GM10266 (cell line): Measurements from ENCODE around the gene EXOC6B.

ENCODE experiments used
- DNase-seq: peaks from one replicate; pipeline ENCODE4 v3.0.0; 2012; ENCODE audit errors: extremely low spot score
- TF ChIP-seq, protein P1 (sequence below): IDR thresholded peaks from 2 replicates; pipeline ENCODE4 v1.5.1; 2012; ENCODE audit warnings: mild to moderate bottlenecking, low read depth; ENCODE audit not compliant: control insufficient read depth, insufficient read depth; ENCODE audit errors: missing control alignments

Gene EXOC6B

GRCh38 chr2:72793798-72794440 is 31.9 kb downstream of the EXOC6B start:
- DNase-seq = no peak

DNA sequence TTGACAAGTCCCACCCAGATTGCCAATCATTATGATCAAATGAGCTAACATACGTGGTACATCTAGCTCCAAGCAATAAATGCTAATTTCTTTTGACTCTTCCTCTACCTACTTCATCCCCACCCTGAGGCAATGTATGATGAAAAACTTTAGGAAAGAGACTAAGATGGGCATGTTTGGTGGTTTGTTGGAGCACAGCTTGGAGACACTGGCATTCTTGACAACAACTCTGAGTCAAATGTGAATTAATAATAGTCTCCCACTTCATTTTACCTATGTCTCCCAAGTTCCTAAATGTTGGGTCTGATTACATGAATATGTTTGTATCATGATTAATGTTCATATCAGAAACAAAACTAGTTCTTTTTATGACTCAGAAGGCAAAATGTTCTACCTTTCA is 36.6 kb downstream of the EXOC6B start:
- TF ChIP-seq, protein P1, sequence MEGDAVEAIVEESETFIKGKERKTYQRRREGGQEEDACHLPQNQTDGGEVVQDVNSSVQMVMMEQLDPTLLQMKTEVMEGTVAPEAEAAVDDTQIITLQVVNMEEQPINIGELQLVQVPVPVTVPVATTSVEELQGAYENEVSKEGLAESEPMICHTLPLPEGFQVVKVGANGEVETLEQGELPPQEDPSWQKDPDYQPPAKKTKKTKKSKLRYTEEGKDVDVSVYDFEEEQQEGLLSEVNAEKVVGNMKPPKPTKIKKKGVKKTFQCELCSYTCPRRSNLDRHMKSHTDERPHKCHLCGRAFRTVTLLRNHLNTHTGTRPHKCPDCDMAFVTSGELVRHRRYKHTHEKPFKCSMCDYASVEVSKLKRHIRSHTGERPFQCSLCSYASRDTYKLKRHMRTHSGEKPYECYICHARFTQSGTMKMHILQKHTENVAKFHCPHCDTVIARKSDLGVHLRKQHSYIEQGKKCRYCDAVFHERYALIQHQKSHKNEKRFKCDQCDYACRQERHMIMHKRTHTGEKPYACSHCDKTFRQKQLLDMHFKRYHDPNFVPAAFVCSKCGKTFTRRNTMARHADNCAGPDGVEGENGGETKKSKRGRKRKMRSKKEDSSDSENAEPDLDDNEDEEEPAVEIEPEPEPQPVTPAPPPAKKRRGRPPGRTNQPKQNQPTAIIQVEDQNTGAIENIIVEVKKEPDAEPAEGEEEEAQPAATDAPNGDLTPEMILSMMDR = no peak
- DNase-seq = no peak

More at GRCh38 chr2:72793798-72794440, 31.9 kb downstream of the EXOC6B start:
- TF ChIP-seq, protein P1 = no peak

GRCh38 chr2:72788756-72789155 is 37.1 kb downstream of the EXOC6B start:
- DNase-seq = no peak
- TF ChIP-seq, protein P1 = no peak

GRCh38 chr2:72785517-72785916 is 40.3 kb downstream of the EXOC6B start:
- TF ChIP-seq, protein P1 = no peak
- DNase-seq = no peak

GRCh38 chr2:72782520-72782919 is 43.3 kb downstream of the EXOC6B start:
- DNase-seq = no peak
- TF ChIP-seq, protein P1 = no peak

DNA sequence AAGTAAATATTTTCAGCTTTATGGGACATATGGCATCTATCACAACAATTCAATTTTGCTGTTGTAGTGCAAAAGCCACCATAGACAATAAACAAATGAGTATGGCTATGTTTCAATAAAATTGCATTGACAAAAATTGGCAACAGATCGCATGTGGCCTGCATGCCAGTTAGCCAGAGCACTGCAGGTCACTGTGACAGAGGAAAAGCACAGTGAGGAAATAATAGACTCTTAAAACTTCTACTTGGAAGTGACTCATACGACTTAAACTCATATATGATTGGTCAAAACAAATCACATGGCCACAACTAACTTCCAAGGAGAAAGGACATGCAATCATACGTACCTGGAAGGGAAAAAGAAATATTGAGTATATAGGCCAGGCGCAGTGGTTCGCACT is 44.4 kb downstream of the EXOC6B start:
- no peak for DNase-seq
- TF ChIP-seq, protein P1 = no peak

DNA sequence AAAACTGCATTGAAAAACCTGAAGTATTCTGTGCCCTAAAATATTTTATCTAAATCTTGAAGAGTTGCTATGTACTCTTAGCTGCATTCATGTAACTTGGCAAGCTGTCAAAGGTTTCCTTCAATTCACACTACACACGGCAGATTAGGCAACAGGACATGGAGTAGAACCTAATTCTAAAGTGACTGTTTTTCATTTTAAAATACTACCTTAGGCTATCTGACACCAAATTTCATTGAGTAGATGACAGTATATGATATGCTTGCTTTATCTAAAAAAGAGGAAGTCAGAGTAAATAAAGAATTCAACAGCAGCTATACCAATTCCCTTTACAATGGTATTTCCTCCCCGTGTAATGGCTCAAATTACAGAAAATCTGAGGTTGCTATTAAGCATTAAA is 45.4 kb downstream of the EXOC6B start:
- DNase-seq = no peak
- TF ChIP-seq, protein P1 = no peak
